Chondrocyte (in vitro differentiated cells): ENCODE measurements around the gene B4GALNT2. TPM values are rescaled to one million over a fixed set of nuclear protein-coding genes. Genes with fewer than 3 reads are reported as not detected.
"Not testable (repeated sequence)": the region's sequence is repeated elsewhere in the genome, so short reads cannot be mapped to it uniquely, and the experiment has no call there.

Experiments used
- DNase-seq: peaks from one replicate; pipeline ENCODE4 v3.0.0; 2021; ENCODE audit warnings: mixed read lengths, low spot score
- H3K27ac Mint-ChIP-seq: one replicate; pipeline ENCODE4 v1.8.0; 2021; ENCODE audit warnings: mild to moderate bottlenecking, moderate library complexity, mixed read lengths; ENCODE audit not compliant: unreplicated experiment
- H3K27me3 Mint-ChIP-seq: 2 replicates; pipeline ENCODE4 v1.8.0; 2021; ENCODE audit warnings: low read depth, mixed read lengths
- H3K36me3 Mint-ChIP-seq: 2 replicates; pipeline ENCODE4 v1.8.0; 2021; ENCODE audit warnings: low read depth, mixed read lengths
- H3K4me1 Mint-ChIP-seq: 2 replicates; pipeline ENCODE4 v1.8.0; 2021; ENCODE audit warnings: low read depth, mild to moderate bottlenecking, mixed read lengths
- H3K4me3 Mint-ChIP-seq: one replicate; pipeline ENCODE4 v1.8.0; 2021; ENCODE audit warnings: mild to moderate bottlenecking, moderate library complexity, mixed read lengths; ENCODE audit not compliant: unreplicated experiment
- H3K9me3 Mint-ChIP-seq: 2 replicates; pipeline ENCODE4 v1.8.0; 2021; ENCODE audit warnings: low read depth, mixed read lengths
- CTCF ChIP-seq: fragments of 200-600 bp; sonication (generic); IDR thresholded peaks from 2 replicates; pipeline ENCODE4 v1.5.0; 2021; ENCODE audit warnings: antibody characterized with exemption, mild to moderate bottlenecking, moderate library complexity
- total RNA-seq: library from RNA; stranded (reverse); gene quantifications from 3 replicates; pipeline ENCODE4 v1.2.1, GENCODE V29; 2021

Gene B4GALNT2
- total RNA-seq, 1 donor from 2014 or later, result not detected

GRCh38 chr17:49089094-49089493 is 43.5 kb upstream of the B4GALNT2 start:
- Mint-ChIP-seq H3K27me3 (peaks cover 5% of the 10 kb centered on the region), H3K4me3 (no peak overlapping the region), H3K27ac (no peak overlapping the region), H3K36me3 (no peaks in the 10 kb centered on the region), H3K9me3 (no peaks in the 10 kb centered on the region), H3K4me1 (peaks cover 9% of the 10 kb centered on the region)
- DNase-seq, result no peak
- no peak for TF ChIP-seq CTCF

GRCh38 chr17:49090878-49091594 is 41.5 kb upstream of the B4GALNT2 start:
- no peaks in the 10 kb centered on the region for H3K36me3 Mint-ChIP-seq
- H3K27ac Mint-ChIP-seq, result no peak overlapping the region
- no peaks in the 10 kb centered on the region for H3K4me1 Mint-ChIP-seq
- peaks cover 5% of the 10 kb centered on the region for H3K27me3 Mint-ChIP-seq
- no peaks in the 10 kb centered on the region for H3K9me3 Mint-ChIP-seq
- TF ChIP-seq CTCF, result no peak
- no peak for DNase-seq
- no peak overlapping the region for H3K4me3 Mint-ChIP-seq

- Mint-ChIP-seq H3K9me3 (no peaks in the 10 kb centered on the region), H3K4me1 (no peaks in the 10 kb centered on the region), H3K4me3 (no peak overlapping the region), H3K36me3 (no peaks in the 10 kb centered on the region), H3K27ac (no peak overlapping the region), H3K27me3 (no peaks in the 10 kb centered on the region)
- DNase-seq, result no peak
- no peak for TF ChIP-seq CTCF
These were observed 39.4 kb upstream of the B4GALNT2 start for GRCh38 chr17:49093131-49093530.

- Mint-ChIP-seq H3K4me1 (peaks cover 9% of the 10 kb centered on the region), H3K9me3 (no peaks in the 10 kb centered on the region), H3K27ac (no peak overlapping the region), H3K27me3 (no peaks in the 10 kb centered on the region), H3K4me3 (no peak overlapping the region), H3K36me3 (no peaks in the 10 kb centered on the region)
- DNase-seq, result no peak
- TF ChIP-seq CTCF, result no peak
These were observed 32.0 kb upstream of the B4GALNT2 start for GRCh38 chr17:49100601-49101000.

- H3K9me3 Mint-ChIP-seq, result no peaks in the 10 kb centered on the region
- H3K4me1 Mint-ChIP-seq, result peaks cover 9% of the 10 kb centered on the region
- TF ChIP-seq CTCF, result no peak
- H3K36me3 Mint-ChIP-seq, result no peaks in the 10 kb centered on the region
- H3K4me3 Mint-ChIP-seq, result no peak overlapping the region
- H3K27me3 Mint-ChIP-seq, result no peaks in the 10 kb centered on the region
- DNase-seq, result no peak
- no peak overlapping the region for H3K27ac Mint-ChIP-seq
These were observed 31.5 kb upstream of the B4GALNT2 start for GRCh38 chr17:49101054-49101534.

GRCh38 chr17:49103360-49103759 is 29.2 kb upstream of the B4GALNT2 start:
- not testable (repeated sequence) for DNase-seq, H3K27ac Mint-ChIP-seq, H3K36me3 Mint-ChIP-seq, H3K4me3 Mint-ChIP-seq, H3K27me3 Mint-ChIP-seq, H3K9me3 Mint-ChIP-seq
- peaks cover 22% of the 10 kb centered on the region for H3K4me1 Mint-ChIP-seq
